HL-60 (cell line): Measurements from ENCODE around the gene RPL37.
"Not testable (repeated sequence)": the region's sequence is repeated elsewhere in the genome, so short reads cannot be mapped to it uniquely, and the experiment has no call there.

Experiments used
- DNase-seq, 2 experiments: peaks; one replicate each; pipeline ENCODE4 v3.0.0-alpha.2; 2010 to 2020; ENCODE audit warnings: low read depth in 1 of 2, low spot score in 1 of 2
- H3K27ac ChIP-seq: fragments of 250-450 bp; sonication (Bioruptor Pico); replicated peaks from 2 replicates; pipeline ENCODE4 v1.5.1; 2020; ENCODE audit warnings: mild to moderate bottlenecking, moderate library complexity
- H3K27me3 ChIP-seq: fragments of 250-450 bp; sonication (Bioruptor Pico); 2 replicates; pipeline ENCODE4 v1.5.1; 2021; ENCODE audit warnings: mild to moderate bottlenecking, moderate library complexity; ENCODE audit not compliant: insufficient read depth, poor library complexity, severe bottlenecking
- H3K4me3 ChIP-seq: replicated peaks from 2 replicates; pipeline ENCODE4 v1.5.1; 2011; ENCODE audit warnings: mild to moderate bottlenecking, control low read depth, low read length; ENCODE audit not compliant: insufficient read depth
- GABPA ChIP-seq: IDR thresholded peaks from 2 replicates; pipeline ENCODE4 v1.6.1; 2012; ENCODE audit warnings: low read depth
- POLR2AphosphoS5 ChIP-seq: IDR thresholded peaks from 2 replicates; pipeline ENCODE4 v1.6.1; 2012; ENCODE audit warnings: low read depth
- REST ChIP-seq: IDR thresholded peaks from 2 replicates; pipeline ENCODE4 v1.6.1; 2012; ENCODE audit warnings: low read depth; ENCODE audit not compliant: insufficient replicate concordance
- SPI1 ChIP-seq: IDR thresholded peaks from 2 replicates; pipeline ENCODE4 v1.6.1; 2012; ENCODE audit warnings: low read depth, mild to moderate bottlenecking, borderline replicate concordance
- TF ChIP-seq, protein P1 (sequence below): IDR thresholded peaks from one replicate; pipeline ENCODE4 v1.5.1; 2011; ENCODE audit warnings: low read length, control low read depth, inconsistent platforms; ENCODE audit not compliant: insufficient read depth

The RPL37 gene

GRCh38 chr5:40873286-40873880 lies 38.4 kb upstream of the RPL37 start:
- TF ChIP-seq GABPA (no peak), POLR2AphosphoS5 (no peak), REST (no peak), SPI1 (no peak)
- TF ChIP-seq, protein P1, sequence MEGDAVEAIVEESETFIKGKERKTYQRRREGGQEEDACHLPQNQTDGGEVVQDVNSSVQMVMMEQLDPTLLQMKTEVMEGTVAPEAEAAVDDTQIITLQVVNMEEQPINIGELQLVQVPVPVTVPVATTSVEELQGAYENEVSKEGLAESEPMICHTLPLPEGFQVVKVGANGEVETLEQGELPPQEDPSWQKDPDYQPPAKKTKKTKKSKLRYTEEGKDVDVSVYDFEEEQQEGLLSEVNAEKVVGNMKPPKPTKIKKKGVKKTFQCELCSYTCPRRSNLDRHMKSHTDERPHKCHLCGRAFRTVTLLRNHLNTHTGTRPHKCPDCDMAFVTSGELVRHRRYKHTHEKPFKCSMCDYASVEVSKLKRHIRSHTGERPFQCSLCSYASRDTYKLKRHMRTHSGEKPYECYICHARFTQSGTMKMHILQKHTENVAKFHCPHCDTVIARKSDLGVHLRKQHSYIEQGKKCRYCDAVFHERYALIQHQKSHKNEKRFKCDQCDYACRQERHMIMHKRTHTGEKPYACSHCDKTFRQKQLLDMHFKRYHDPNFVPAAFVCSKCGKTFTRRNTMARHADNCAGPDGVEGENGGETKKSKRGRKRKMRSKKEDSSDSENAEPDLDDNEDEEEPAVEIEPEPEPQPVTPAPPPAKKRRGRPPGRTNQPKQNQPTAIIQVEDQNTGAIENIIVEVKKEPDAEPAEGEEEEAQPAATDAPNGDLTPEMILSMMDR: no peak
- no peak for DNase-seq
- Histone ChIP-seq H3K27ac (no peak overlapping the region), H3K27me3 (no peaks in the 10 kb centered on the region), H3K4me3 (no peak overlapping the region)

GRCh38 chr5:40872253-40872652 lies 37.2 kb upstream of the RPL37 start:
- not testable (repeated sequence) for DNase-seq, H3K27me3 ChIP-seq, H3K27ac ChIP-seq, H3K4me3 ChIP-seq

GRCh38 chr5:40871177-40871576 lies 36.2 kb upstream of the RPL37 start:
- no peak overlapping the region for H3K27ac ChIP-seq
- H3K4me3 ChIP-seq: no peak overlapping the region
- H3K27me3 ChIP-seq: no peaks in the 10 kb centered on the region
- DNase-seq: no peak
- no peak for TF ChIP-seq REST
- TF ChIP-seq, protein P1: no peak
- TF ChIP-seq GABPA: no peak
- TF ChIP-seq SPI1: no peak

GRCh38 chr5:40869384-40869783 lies 34.4 kb upstream of the RPL37 start:
- TF ChIP-seq GABPA: no peak
- TF ChIP-seq, protein P1: no peak
- no peak for TF ChIP-seq POLR2AphosphoS5
- no peak for TF ChIP-seq REST
- no peak for TF ChIP-seq SPI1
- no peak for DNase-seq
- no peak overlapping the region for H3K27ac ChIP-seq

More at GRCh38 chr5:40869384-40869783, 34.4 kb upstream of the RPL37 start:
- no peaks in the 10 kb centered on the region for H3K27me3 ChIP-seq
- H3K4me3 ChIP-seq: no peak overlapping the region
